ENCODE data around the gene HABP2. TPM values are rescaled to one million over a fixed set of nuclear protein-coding genes. Genes with fewer than 3 reads are reported as not detected.

HABP2 gene
- total and polyA plus RNA-seq, 9 of the 15 experiments (the other 6 are each of a cell fraction or from before 2014, with no cell fraction given) = 0.09 TPM; not detected in 8

- Histone ChIP-seq H3K79me2 (ENCODE audit: control insufficient read depth, insufficient read depth, low read length) (no peaks in the 10 kb centered on the region), H3K9me3 (replicated peaks; ENCODE audit: control insufficient read depth, insufficient read depth, low read depth, low read length) (no peaks in the 10 kb centered on the region), H3K4me3 (no peak overlapping the region), H3K9ac (ENCODE audit: insufficient read depth in 1 of 2, low read depth in 2 of 2, low read length in 2 of 2) (no peak overlapping the region), H3K36me3 (ENCODE audit: control insufficient read depth, insufficient read depth, low read length) (no peaks in the 10 kb centered on the region), H3K27ac (ENCODE audit: extremely low read depth, low read depth, low read length) (no peak overlapping the region), H3K4me2 (ENCODE audit: insufficient read depth, low read length) (no peak overlapping the region), H4K20me1 (replicated peaks; ENCODE audit: control insufficient read depth, insufficient read depth, low read length) (no peaks in the 10 kb centered on the region), H3K4me1 (replicated peaks in 1 of 2; ENCODE audit: control insufficient read depth in 2 of 2, insufficient read depth in 2 of 2, low read length in 2 of 2) (peaks cover 3 to 6% of the 10 kb centered on the region in 2 experiments; a peak in 3 of 5 replicates), H2AFZ (ENCODE audit: low read depth, low read length) (no peak overlapping the region), H3K9me1 (ENCODE audit: control insufficient read depth, insufficient read depth, low read length) (no peaks in the 10 kb centered on the region), H3K27me3 (ENCODE audit: control insufficient read depth in 2 of 2, insufficient read depth in 2 of 2, low read length in 2 of 2) (peaks cover 0 to 27% of the 10 kb centered on the region in 2 experiments; a peak in 2 of 5 replicates)
- DNase-seq (ENCODE audit: extremely low read depth in 1 of 4, low spot score in 3 of 4) = no peak
- in situ Hi-C loops (cut with MboI) = no loop called here
- no TSS peak for BruUV-seq (replicated peaks)
- CTCF ChIA-PET (ENCODE audit: low intra/inter-chr PET ratio) = no interaction called here
- 0% methylated on average over 5 of the region's 6 CpGs for WGBS (ENCODE audit: insufficient coverage, low coverage, missing lambda C conversion rate)
- intact Hi-C loops (cut with micrococcal nuclease) = loop anchor here (10.0 kb wide), 1 partner anchor 182 kb away; no protein-coding TSS in a partner anchor
- no peak for FAIRE-seq
- TF ChIP-seq RAD51 (IDR thresholded peaks at IDR 0.05; ENCODE audit: borderline replicate concordance, low read depth) (no peak), SIRT6 (IDR thresholded peaks at IDR 0.05; ENCODE audit: low read depth, low read length) (no peak), ZNF584 (CRISPR knock-in tag; IDR thresholded peaks at IDR 0.05; ENCODE audit: low read depth) (no peak), SRSF9 (IDR thresholded peaks at IDR 0.05; ENCODE audit: borderline replicate concordance, low read depth, low read length) (no peak), XRCC5 (IDR thresholded peaks at IDR 0.05; ENCODE audit: low read depth, low read length) (no peak), MXI1 (IDR thresholded peaks at IDR 0.05; ENCODE audit: low read depth, low read length) (no peak), BRCA1 (IDR thresholded peaks at IDR 0.05) (no peak), BRCA1 (CRISPR knock-in tag; IDR thresholded peaks at IDR 0.05) (no peak), ZNF311 (CRISPR knock-in tag; IDR thresholded peaks at IDR 0.05) (no peak), SIX5 (IDR thresholded peaks at IDR 0.05; ENCODE audit: borderline replicate concordance in 1 of 2, insufficient read depth in 1 of 2, low read depth in 1 of 2, low read length in 2 of 2) (no peak), GATAD2A (IDR thresholded peaks at IDR 0.05) (no peak), BMI1 (IDR thresholded peaks at IDR 0.05; ENCODE audit: low read length) (no peak), TAF1 (IDR thresholded peaks at IDR 0.05; ENCODE audit: control insufficient read depth, extremely low read depth, insufficient read depth, low read length, severe bottlenecking) (no peak), MTA2 (IDR thresholded peaks at IDR 0.05; ENCODE audit: low read depth) (no peak), POLR2G (IDR thresholded peaks at IDR 0.05; ENCODE audit: low read depth, low read length) (no peak), SMC3 (conservative IDR thresholded peaks at IDR 0.05; ENCODE audit: insufficient read depth, low read depth, low read length) (no peak)
- TF ChIP-seq, protein P1, sequence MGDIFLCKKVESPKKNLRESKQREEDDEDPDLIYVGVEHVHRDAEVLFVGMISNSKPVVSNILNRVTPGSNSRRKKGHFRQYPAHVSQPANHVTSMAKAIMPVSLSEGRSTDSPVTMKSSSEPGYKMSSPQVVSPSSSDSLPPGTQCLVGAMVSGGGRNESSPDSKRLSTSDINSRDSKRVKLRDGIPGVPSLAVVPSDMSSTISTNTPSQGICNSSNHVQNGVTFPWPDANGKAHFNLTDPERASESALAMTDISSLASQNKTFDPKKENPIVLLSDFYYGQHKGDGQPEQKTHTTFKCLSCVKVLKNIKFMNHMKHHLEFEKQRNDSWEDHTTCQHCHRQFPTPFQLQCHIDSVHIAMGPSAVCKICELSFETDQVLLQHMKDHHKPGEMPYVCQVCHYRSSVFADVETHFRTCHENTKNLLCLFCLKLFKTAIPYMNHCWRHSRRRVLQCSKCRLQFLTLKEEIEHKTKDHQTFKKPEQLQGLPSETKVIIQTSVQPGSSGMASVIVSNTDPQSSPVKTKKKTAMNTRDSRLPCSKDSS (IDR thresholded peaks at IDR 0.05; ENCODE audit: low read depth, partially characterized antibody) = no peak
- no peak for ATAC-seq
- POLR2A ChIA-PET = no interaction called here
Observed at GRCh38 chr10:113566888-113567287, 14.0 kb downstream of the HABP2 start.
